ENCODE results near the gene VSIR.

DNA sequence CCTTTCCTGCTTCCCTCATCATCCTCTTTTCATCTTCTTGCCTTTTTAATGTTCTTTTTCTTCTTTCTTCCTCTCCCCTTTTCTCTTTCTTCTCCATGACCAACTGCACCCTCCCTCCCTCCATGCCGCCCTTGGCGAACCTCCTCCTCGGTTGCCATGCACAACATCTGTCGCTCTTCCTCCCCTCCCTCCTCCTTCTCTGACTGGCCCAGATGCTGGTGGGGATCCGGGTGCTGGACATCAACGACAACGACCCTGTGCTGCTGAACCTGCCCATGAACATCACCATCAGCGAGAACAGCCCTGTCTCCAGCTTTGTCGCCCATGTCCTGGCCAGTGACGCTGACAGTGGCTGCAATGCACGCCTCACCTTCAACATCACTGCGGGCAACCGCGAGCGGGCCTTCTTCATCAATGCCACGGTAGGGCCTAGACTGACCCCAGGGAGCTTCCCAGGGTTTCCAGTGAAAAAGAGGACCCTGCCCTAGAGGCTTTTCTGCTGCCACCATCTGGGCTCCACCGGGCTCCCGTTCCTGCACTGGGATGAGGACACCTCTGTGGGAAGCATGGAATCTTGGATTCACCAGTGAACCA, 11.5 kb upstream of the VSIR start:
- TF ChIP-seq, protein P1, sequence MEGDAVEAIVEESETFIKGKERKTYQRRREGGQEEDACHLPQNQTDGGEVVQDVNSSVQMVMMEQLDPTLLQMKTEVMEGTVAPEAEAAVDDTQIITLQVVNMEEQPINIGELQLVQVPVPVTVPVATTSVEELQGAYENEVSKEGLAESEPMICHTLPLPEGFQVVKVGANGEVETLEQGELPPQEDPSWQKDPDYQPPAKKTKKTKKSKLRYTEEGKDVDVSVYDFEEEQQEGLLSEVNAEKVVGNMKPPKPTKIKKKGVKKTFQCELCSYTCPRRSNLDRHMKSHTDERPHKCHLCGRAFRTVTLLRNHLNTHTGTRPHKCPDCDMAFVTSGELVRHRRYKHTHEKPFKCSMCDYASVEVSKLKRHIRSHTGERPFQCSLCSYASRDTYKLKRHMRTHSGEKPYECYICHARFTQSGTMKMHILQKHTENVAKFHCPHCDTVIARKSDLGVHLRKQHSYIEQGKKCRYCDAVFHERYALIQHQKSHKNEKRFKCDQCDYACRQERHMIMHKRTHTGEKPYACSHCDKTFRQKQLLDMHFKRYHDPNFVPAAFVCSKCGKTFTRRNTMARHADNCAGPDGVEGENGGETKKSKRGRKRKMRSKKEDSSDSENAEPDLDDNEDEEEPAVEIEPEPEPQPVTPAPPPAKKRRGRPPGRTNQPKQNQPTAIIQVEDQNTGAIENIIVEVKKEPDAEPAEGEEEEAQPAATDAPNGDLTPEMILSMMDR (conservative IDR thresholded peaks at IDR 0.05): no peak
- TF ChIP-seq EZH2 (IDR thresholded peaks at IDR 0.05; ENCODE audit: low read depth): no peak

All from PC-9 (cell line).